Right renal pelvis (tissue), 4 donors: ENCODE results near the gene FSTL1. TPM values are rescaled to one million over a fixed set of nuclear protein-coding genes. Genes with fewer than 3 reads are reported as not detected.

ENCODE experiments used
- DNase-seq, 4 donors: peaks; one replicate each; pipeline ENCODE4 v3.0.0-alpha.2; 2013; ENCODE audit warnings: low read depth in 4 of 4, low spot score in 3 of 4, missing footprints in 1 of 4
- polyA plus RNA-seq, 4 donors: library from polyadenylated mRNA; unstranded; fragments of 120-200 nt; gene quantifications; one replicate each; pipeline ENCODE4 v1.2.1, GENCODE V29; 2013; ENCODE audit not compliant: insufficient read length in 4 of 4

FSTL1 gene
- polyA plus RNA-seq, 4 donors, result 489 to 594 (median 561) TPM

DNA sequence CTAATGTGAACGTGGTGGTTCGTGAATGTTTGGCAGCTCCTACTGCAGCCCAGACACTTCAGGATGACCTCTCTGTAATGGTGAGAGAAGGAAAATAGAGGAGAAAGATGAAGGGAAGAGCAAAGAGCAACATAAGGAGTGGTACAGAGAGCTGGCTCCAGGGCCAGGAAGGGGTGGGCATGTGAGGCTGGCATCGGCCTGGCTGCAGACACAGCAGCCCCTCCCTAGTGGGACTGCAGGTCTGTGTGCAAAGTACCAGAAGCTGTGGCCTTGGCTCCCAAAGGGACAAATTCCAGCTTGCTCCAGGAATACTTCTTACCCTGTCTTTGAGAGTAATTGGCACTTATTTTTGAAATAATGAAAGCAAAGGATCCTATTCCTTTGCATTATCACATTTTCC is 10.0 kb downstream of the FSTL1 start:
- DNase-seq, result no peak

- no peak for DNase-seq
Measured at GRCh38 chr3:120440001-120440703, 10.6 kb downstream of the FSTL1 start.

DNA sequence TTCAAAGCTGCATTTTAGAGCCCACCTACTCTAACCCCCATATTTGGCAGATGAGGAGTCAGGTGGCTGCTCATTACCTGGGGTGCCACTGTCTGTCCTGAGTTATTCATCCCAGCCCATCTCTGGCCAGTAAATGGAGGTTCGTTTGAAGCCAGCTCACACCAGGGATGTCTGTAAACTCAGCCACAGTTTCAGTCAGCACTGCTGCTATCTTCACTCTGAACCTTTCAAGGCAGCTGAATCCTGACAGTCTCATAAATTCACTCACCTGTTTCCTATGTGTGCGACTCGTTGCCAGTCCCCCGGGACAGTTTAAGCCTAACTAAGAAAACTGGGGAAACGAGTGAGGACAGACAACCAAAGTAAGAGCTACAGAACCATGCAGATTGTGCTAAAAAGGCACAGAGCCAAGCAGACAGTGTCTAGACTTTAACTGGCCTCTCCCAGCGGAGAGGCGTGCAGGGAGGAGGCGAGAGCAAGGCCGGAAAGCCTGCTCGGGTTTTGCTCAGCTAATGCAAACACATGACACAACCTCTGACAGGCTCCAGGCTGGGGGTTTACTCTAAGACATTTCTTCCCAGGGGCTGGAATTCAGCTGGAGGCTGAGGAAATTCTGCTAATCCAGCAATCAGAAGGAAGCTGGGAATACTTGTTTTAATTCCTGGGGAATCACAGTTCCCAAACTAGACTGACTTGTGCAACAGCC is 12.0 kb downstream of the FSTL1 start:
- DNase-seq, result no peak

DNA sequence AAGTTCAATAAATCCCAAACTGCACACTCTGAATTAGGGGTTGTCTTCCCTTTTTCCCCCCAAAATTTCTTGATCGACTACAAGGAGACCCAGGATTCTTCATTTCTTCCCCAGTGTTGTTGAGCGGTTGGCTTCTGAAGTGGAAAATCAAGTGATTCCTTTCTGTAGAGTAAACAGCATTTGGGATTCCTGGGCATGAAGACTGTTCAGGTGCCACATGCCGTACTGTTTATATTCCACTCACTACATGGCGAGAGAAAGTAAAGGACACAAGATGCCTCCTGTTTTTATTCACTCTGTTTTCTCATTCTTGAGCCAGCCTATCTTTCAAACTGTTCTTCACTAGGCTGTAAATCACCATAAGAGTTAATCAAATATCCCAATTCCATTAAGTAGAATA is 12.6 kb downstream of the FSTL1 start:
- no peak for DNase-seq

GRCh38 chr3:120437559-120437958 is 13.2 kb downstream of the FSTL1 start:
- DNase-seq, result no peak

- DNase-seq, result no peak
Measured at GRCh38 chr3:120436523-120437050, 14.2 kb downstream of the FSTL1 start.

- DNase-seq, result no peak
Measured at GRCh38 chr3:120435621-120436020, 15.2 kb downstream of the FSTL1 start.

GRCh38 chr3:120433662-120434331 is 17.0 kb downstream of the FSTL1 start:
- DNase-seq, result no peak

GRCh38 chr3:120432150-120432860 is 18.5 kb downstream of the FSTL1 start:
- DNase-seq, result no peak

GRCh38 chr3:120429921-120430361 is 20.9 kb downstream of the FSTL1 start:
- no peak for DNase-seq

DNA sequence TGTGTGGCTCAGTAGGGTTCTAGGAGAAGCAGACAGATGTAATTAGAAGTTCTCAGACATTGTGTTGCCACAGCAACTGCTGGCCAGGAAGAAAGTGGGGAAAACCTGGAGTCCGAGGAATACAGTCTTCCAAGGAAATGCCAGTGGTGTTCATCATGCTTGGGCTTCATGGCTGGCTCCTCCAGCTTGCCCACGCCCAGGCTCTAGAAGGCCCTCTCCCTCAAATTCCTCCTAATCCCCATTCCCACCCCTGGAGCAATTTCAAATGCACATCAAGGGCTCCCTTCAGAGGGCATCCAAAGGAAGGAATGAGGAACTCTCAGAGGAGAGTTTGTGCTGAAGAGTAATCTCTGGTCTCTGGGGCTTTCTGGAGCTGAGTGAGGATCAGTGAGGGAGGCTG is 21.9 kb downstream of the FSTL1 start:
- DNase-seq, result no peak

GRCh38 chr3:120427201-120427600 is 23.6 kb downstream of the FSTL1 start:
- no peak for DNase-seq

DNA sequence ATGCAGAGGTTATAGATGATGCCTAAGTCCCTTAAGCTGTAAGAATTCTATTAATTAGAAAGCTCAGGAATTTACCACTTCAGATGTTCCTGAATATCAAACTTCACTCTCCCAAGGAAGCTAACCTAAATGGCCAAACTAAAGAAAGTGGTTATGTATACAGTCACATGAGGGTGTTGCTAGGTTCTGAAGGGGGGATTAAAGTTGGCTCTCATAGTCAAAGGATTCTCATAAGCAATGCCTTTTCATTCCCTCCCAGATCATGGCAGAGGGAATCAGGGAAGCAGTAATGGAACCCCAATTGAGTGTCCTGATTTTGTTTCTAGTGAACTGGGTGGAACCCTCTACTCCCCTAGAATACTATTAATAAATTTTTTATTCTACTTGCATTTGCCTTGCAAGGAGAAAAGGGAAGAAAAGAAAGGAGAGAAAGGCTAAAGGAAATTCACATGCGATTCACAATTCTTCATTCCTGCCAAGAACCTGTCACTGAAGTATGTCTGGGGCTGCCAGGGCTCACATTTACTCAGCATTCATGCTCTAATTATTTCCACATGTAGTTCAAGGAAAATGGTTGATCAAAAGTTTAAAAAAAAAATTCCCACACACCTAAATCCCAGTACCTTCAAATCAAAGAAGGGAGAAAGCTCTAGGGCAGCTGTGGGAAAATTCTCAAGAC is 25.1 kb downstream of the FSTL1 start:
- DNase-seq, result no peak

GRCh38 chr3:120424976-120425570 is 25.7 kb downstream of the FSTL1 start:
- no peak for DNase-seq

- no peak for DNase-seq
Measured at GRCh38 chr3:120424506-120424905, 26.3 kb downstream of the FSTL1 start.

- no peak for DNase-seq
Measured at GRCh38 chr3:120423432-120423831, 27.4 kb downstream of the FSTL1 start.

DNA sequence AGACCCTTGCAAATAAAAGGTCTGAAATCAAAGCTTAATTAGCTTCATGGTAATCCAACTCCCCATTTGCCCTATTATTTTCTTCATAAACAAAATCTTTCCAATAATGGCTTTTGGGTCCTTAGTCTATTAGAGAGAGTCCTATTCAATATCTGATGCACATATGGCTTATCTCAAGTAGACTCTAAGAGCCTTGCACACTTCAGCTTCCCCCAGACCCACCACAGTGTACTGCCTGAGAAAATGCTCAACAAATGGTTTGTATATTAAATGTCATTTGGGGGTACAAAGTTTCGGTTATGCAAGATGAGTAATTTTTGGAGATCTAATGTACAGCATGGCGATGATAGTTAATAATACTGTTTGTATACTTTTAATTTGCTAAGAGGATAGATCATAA is 28.9 kb downstream of the FSTL1 start:
- no peak for DNase-seq

- no peak for DNase-seq
Measured at GRCh38 chr3:120420928-120421551, 29.8 kb downstream of the FSTL1 start.

GRCh38 chr3:120420360-120420759 is 30.4 kb downstream of the FSTL1 start:
- DNase-seq, result no peak
